Measurements from ENCODE around the gene SLC6A18. TPM values are rescaled to one million over a fixed set of nuclear protein-coding genes. Genes with fewer than 3 reads are reported as not detected.

SLC6A18 gene
- total and polyA plus RNA-seq, 2 of the 4 experiments (the other 2 are of a cell fraction): not detected

DNA sequence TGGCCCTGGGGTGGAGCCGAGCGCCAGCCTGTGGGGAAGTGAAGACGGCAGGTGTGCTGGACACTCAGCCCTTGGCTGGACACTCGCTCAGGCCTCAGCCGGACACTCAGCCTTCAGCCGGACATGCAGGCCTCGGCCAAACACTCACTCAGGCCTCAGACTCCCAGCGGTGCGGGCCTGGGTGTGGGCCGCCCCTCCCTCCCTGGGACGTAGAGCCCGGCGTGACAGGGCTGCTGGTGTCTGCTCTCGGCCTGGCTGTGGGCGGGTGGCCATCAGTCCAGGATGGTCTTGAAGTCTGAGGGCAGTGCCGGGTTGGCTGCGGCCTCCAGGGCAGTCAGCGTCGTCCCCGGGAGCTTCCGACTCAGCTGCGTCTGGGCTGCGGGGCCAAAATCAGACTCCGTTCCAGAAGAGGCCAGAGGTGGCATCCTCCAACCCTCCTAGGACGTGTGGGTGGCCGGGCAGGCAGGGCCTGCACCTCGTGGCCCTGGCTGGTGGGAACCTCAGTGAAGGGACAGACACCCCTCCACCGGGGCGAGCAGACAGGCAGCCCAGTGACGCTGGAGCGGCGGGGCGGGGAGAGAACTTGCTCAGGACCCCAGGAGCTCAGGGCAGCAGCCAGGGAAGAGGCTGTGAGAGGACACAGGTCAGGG, 28.4 kb downstream of the SLC6A18 start:
- intact Hi-C loops (cut with micrococcal nuclease) (no loop called here), in situ Hi-C loops (cut with MboI; ENCODE audit: low sequenced_read_pairs) (no loop called here), dilution Hi-C loops (cut with HindIII; ENCODE audit: low sequenced_read_pairs, unreplicated experiment) (no loop called here)
- H3K36me3 ChIP-seq (ENCODE audit: control insufficient read depth, insufficient read depth, low read length): no peaks in the 10 kb centered on the region
- no peak overlapping the region for H3K23ac ChIP-seq (ENCODE audit: low read depth, low read length)
- no peak overlapping the region for H2BK15ac ChIP-seq (ENCODE audit: low read depth, low read length)
- ChIA-PET CTCF (no interaction called here), POLR2A (ENCODE audit: unreplicated experiment) (no interaction called here)
- H2AK5ac ChIP-seq (ENCODE audit: low read depth, low read length): no peak overlapping the region
- no peak overlapping the region for H4K8ac ChIP-seq (ENCODE audit: low read depth in 2 of 2, low read length in 2 of 2)
- peaks cover 6% of the 10 kb centered on the region; the same call in 1 of the 2 replicates for H3K9me3 ChIP-seq (ENCODE audit: control insufficient read depth, insufficient read depth, low read length)
- no peak overlapping the region for H3K4ac ChIP-seq (ENCODE audit: low read depth, low read length)
- H2BK5ac ChIP-seq (ENCODE audit: low read depth, low read length, poor library complexity, severe bottlenecking): no peak overlapping the region
- H3K9ac ChIP-seq (ENCODE audit: low read depth, low read length): no peak overlapping the region
- WGBS, 2 experiments (ENCODE audit: extremely low coverage in 2 of 2, insufficient read length in 1 of 2): 85% methylated on average over 11 of the region's 33 CpGs; no CpG with 5 or more reads in 1 of the 2 experiments
- no peak overlapping the region for H2BK120ac ChIP-seq (ENCODE audit: low read depth, low read length)
- ATAC-seq (ENCODE audit: low read depth) (no peak), DNase-seq (no peak)
- no peaks in the 10 kb centered on the region for H3K9me1 ChIP-seq (ENCODE audit: insufficient read depth, low read length)
- no peak overlapping the region for H3K14ac ChIP-seq (replicated peaks; ENCODE audit: low read depth, low read length)
- H3K27ac ChIP-seq (ENCODE audit: insufficient read depth, low read length): no peak overlapping the region
- no peak overlapping the region for H2AK9ac ChIP-seq (replicated peaks; ENCODE audit: low read depth, low read length, poor library complexity)
- no peak overlapping the region for H3K4me2 ChIP-seq (ENCODE audit: low read depth, low read length)
- no peaks in the 10 kb centered on the region for H3K4me1 ChIP-seq (ENCODE audit: control insufficient read depth, insufficient read depth, low read length)
- H3K27me3 ChIP-seq (ENCODE audit: control insufficient read depth, insufficient read depth, low read length): no peaks in the 10 kb centered on the region; the same call in 1 of the 2 replicates
- no peak overlapping the region for H4K5ac ChIP-seq (ENCODE audit: low read depth, low read length)
- no peaks in the 10 kb centered on the region for H4K20me1 ChIP-seq (ENCODE audit: insufficient read depth, low read length)
- H2BK20ac ChIP-seq (ENCODE audit: low read depth, low read length): no peak overlapping the region
- no peak overlapping the region for H4K91ac ChIP-seq (ENCODE audit: insufficient read depth, low read depth, low read length)
- no peak overlapping the region for H3K56ac ChIP-seq (ENCODE audit: extremely low read depth, insufficient read depth, low read length)
- TF ChIP-seq MAFK (IDR thresholded peaks at IDR 0.05; ENCODE audit: low read depth, low read length): no peak
- no peak for TF ChIP-seq CEBPB (IDR thresholded peaks at IDR 0.05; ENCODE audit: low read depth, low read length)
- no peak for TF ChIP-seq MXI1 (IDR thresholded peaks at IDR 0.05; ENCODE audit: borderline replicate concordance, low read depth, low read length)
- no peaks in the 10 kb centered on the region for H3K79me1 ChIP-seq (ENCODE audit: low read depth in 1 of 2, low read length in 2 of 2)
- BruUV-seq (replicated peaks): no TSS peak
- no peak overlapping the region for H3K18ac ChIP-seq (ENCODE audit: low read depth, low read length)
- no peak overlapping the region for H2AFZ ChIP-seq (replicated peaks; ENCODE audit: low read length, poor library complexity)
- no peak overlapping the region for H3K4me3 ChIP-seq (ENCODE audit: insufficient read depth, low read depth, low read length)
